COLO829 (cell line): Measurements from ENCODE around the gene NRXN2.

Experiments
- DNase-seq: peaks from one replicate; pipeline ENCODE4 v3.0.0; 2012; ENCODE audit warnings: low spot score

Gene NRXN2

GRCh38 chr11:64698427-64698826 is 24.6 kb downstream of the NRXN2 start:
- no peak for DNase-seq

GRCh38 chr11:64697663-64698375 is 25.2 kb downstream of the NRXN2 start:
- DNase-seq = no peak

- DNase-seq = no peak
Observed at GRCh38 chr11:64696045-64696444, 27.0 kb downstream of the NRXN2 start.

GRCh38 chr11:64695548-64695947 is 27.4 kb downstream of the NRXN2 start:
- no peak for DNase-seq

- no peak for DNase-seq
Observed at GRCh38 chr11:64694821-64695365, 28.1 kb downstream of the NRXN2 start.

- no peak for DNase-seq
Observed at GRCh38 chr11:64694026-64694755, 28.8 kb downstream of the NRXN2 start.

- DNase-seq = no peak
Observed at GRCh38 chr11:64692764-64693331, 30.1 kb downstream of the NRXN2 start.

GRCh38 chr11:64691543-64691942 is 31.5 kb downstream of the NRXN2 start:
- no peak for DNase-seq

GRCh38 chr11:64690235-64690634 is 32.8 kb downstream of the NRXN2 start:
- no peak for DNase-seq

- DNase-seq = peak; percentile 68
Observed at GRCh38 chr11:64688534-64688982, 34.4 kb downstream of the NRXN2 start.

- no peak for DNase-seq
Observed at GRCh38 chr11:64687643-64688533, 35.1 kb downstream of the NRXN2 start.

- DNase-seq = no peak
Observed at GRCh38 chr11:64687204-64687603, 35.8 kb downstream of the NRXN2 start.

- DNase-seq = no peak
Observed at GRCh38 chr11:64686466-64687170, 36.4 kb downstream of the NRXN2 start.

- DNase-seq = no peak
Observed at GRCh38 chr11:64685536-64685935, 37.5 kb downstream of the NRXN2 start.

GRCh38 chr11:64684357-64684756 is 38.6 kb downstream of the NRXN2 start:
- no peak for DNase-seq

GRCh38 chr11:64681171-64681570 is 41.8 kb downstream of the NRXN2 start:
- no peak for DNase-seq

GRCh38 chr11:64679846-64680245 is 43.2 kb downstream of the NRXN2 start:
- no peak for DNase-seq

- no peak for DNase-seq
Observed at GRCh38 chr11:64677441-64678023, 45.5 kb downstream of the NRXN2 start.

GRCh38 chr11:64676261-64676615 is 46.8 kb downstream of the NRXN2 start:
- no peak for DNase-seq

GRCh38 chr11:64675450-64676260 is 47.3 kb downstream of the NRXN2 start:
- peak; percentile 92 for DNase-seq
